PFSK-1 (cell line): ENCODE data around the gene TNIP2.

Source experiments
- FOXP2 ChIP-seq: optimal IDR thresholded peaks from 2 replicates; pipeline ENCODE3; 2011; ENCODE audit warnings: borderline replicate concordance, control low read depth, inconsistent platforms; ENCODE audit not compliant: insufficient read depth; ENCODE audit errors: extremely low read length, extremely low read depth
- POLR2AphosphoS5 ChIP-seq: IDR thresholded peaks from 2 replicates; pipeline ENCODE4 v1.6.1; 2012; ENCODE audit warnings: low read depth, mild to moderate bottlenecking, control low read depth, low read length, moderate library complexity
- REST ChIP-seq, 2 experiments: IDR thresholded peaks; 2 replicates each; pipeline versions ENCODE4 v1.6.1 to v1.8.0; 2011 to 2012; ENCODE audit warnings: low read depth in 2 of 2, low read length in 2 of 2, control low read depth in 1 of 2, inconsistent platforms in 1 of 2, mild to moderate bottlenecking in 1 of 2, moderate library complexity in 1 of 2; ENCODE audit not compliant: insufficient read depth in 1 of 2
- SIN3A ChIP-seq: IDR thresholded peaks from 2 replicates; pipeline ENCODE4 v1.6.1; 2012; ENCODE audit warnings: mild to moderate bottlenecking, low read length, moderate library complexity, borderline replicate concordance; ENCODE audit not compliant: insufficient read depth
- TAF1 ChIP-seq: IDR thresholded peaks from 2 replicates; pipeline ENCODE4 v1.6.1; 2012; ENCODE audit warnings: low read length, control low read depth, borderline replicate concordance; ENCODE audit not compliant: insufficient read depth

Gene TNIP2

DNA sequence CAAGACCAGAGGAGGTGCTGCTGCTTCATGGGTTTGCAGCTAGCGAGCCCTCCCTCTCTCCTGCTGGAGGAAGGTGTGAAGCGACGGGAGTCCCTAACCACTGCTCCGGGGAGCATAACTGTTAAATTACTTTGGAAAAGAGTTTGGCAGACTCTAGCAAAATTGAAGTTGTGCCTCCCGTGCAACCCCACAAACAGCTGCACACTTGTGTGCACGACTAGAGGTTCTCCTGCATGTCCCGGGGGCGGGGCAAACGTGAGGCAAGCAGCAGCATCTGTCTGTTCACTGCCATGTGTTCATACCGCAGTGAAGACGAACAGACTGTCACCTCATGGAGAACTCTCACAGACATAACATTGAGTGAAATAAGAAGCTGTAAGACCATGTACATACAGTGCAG, 34.5 kb downstream of the TNIP2 start:
- no peak for TF ChIP-seq SIN3A
- no peak for TF ChIP-seq REST (IDR thresholded peaks at IDR 0.05; ENCODE audit: insufficient read depth in 1 of 2, low read depth in 2 of 2, low read length in 2 of 2)
- no peak for TF ChIP-seq TAF1
- no peak for TF ChIP-seq POLR2AphosphoS5
- no peak for TF ChIP-seq FOXP2

- TF ChIP-seq SIN3A (no peak), TAF1 (no peak), REST (IDR thresholded peaks at IDR 0.05; ENCODE audit: insufficient read depth in 1 of 2, low read depth in 2 of 2, low read length in 2 of 2) (no peak), FOXP2 (no peak), POLR2AphosphoS5 (no peak)
Observed at GRCh38 chr4:2716236-2716635, 39.9 kb downstream of the TNIP2 start.

GRCh38 chr4:2715426-2715825, 40.7 kb downstream of the TNIP2 start:
- TF ChIP-seq REST (IDR thresholded peaks at IDR 0.05; ENCODE audit: insufficient read depth in 1 of 2, low read depth in 2 of 2, low read length in 2 of 2) (no peak), TAF1 (no peak), FOXP2 (no peak), POLR2AphosphoS5 (no peak), SIN3A (no peak)

- TF ChIP-seq SIN3A (no peak), REST (IDR thresholded peaks at IDR 0.05; ENCODE audit: insufficient read depth in 1 of 2, low read depth in 2 of 2, low read length in 2 of 2) (no peak), POLR2AphosphoS5 (no peak), FOXP2 (no peak), TAF1 (no peak)
Observed at GRCh38 chr4:2714918-2715317, 41.2 kb downstream of the TNIP2 start.

DNA sequence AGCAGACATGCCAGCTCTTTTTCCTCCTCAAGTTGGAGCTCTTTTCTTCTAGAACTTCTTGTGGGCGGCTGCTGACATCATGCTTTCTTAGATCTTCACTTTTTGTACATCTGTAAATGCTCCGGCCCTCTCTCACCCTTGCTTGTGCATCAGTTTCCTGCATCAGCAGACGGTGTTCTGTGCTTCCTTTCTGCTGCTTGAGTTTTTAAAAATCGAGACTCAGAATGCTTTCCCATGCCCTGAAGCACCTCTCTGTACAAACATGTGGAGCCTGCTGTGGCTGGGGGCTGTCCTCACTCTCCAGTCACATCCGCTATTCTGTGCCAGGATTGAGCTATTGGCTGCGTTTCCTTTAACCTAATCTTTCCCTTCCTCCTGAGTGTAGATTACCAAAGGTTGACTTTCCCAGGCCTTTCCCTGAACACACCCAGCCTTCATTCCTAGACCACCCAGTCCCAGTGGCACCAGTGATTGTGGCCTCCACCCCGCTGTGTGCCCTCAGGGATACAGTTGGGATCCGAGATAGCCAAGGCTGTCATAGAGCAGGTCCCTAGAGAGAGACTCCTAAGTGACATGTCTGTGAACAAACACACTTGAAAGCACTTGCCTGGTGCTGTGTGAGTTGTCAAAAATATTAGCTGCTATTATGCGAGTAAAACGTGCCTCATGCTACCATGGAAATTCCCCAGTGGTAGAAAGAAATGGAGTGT, 41.9 kb downstream of the TNIP2 start:
- TF ChIP-seq REST (IDR thresholded peaks at IDR 0.05; ENCODE audit: insufficient read depth in 1 of 2, low read depth in 2 of 2, low read length in 2 of 2) (no peak), FOXP2 (no peak), POLR2AphosphoS5 (no peak), TAF1 (no peak), SIN3A (no peak)
